ENCODE data around the gene RGS2.

Gene RGS2

GRCh38 chr1:192767798-192768197, 41.0 kb upstream of the RGS2 start:
- Histone ChIP-seq H4K91ac (ENCODE audit: low read depth, low read length, poor library complexity) (no peak overlapping the region), H3K4me2 (ENCODE audit: insufficient read depth, low read length, poor library complexity, severe bottlenecking) (no peak overlapping the region), H2AFZ (ENCODE audit: low read length) (no peak overlapping the region), H3K18ac (ENCODE audit: low read length) (no peak overlapping the region), H3K79me1 (ENCODE audit: low read depth, low read length) (no peaks in the 10 kb centered on the region), H3K4me3 (ENCODE audit: low read length in 2 of 2) (no peak overlapping the region), H2BK120ac (ENCODE audit: low read depth, low read length) (no peak overlapping the region), H3K27ac (replicated peaks; ENCODE audit: low read length) (no peak overlapping the region), H3K9ac (ENCODE audit: low read depth, low read length, poor library complexity) (no peak overlapping the region), H3K23ac (ENCODE audit: low read depth, low read length, poor library complexity) (no peak overlapping the region), H3K4ac (ENCODE audit: low read length) (no peak overlapping the region), H3K36me3 (replicated peaks in 1 of 2; ENCODE audit: control insufficient read depth in 2 of 2, insufficient read depth in 2 of 2, low read length in 2 of 2) (no peaks in the 10 kb centered on the region), H2BK15ac (ENCODE audit: low read length) (no peak overlapping the region), H2BK12ac (ENCODE audit: low read length) (no peak overlapping the region), H3K27me3 (ENCODE audit: control insufficient read depth in 3 of 3, insufficient read depth in 3 of 3, low read depth in 1 of 3, low read length in 3 of 3) (no peaks in the 10 kb centered on the region), H2AK5ac (ENCODE audit: low read depth, low read length) (no peak overlapping the region), H3K9me3 (replicated peaks in 1 of 2; ENCODE audit: control insufficient read depth in 2 of 2, insufficient read depth in 1 of 2, low read depth in 1 of 2, low read length in 2 of 2) (no peaks in the 10 kb centered on the region), H3K4me1 (ENCODE audit: control insufficient read depth in 2 of 2, insufficient read depth in 1 of 2, low read depth in 1 of 2, low read length in 2 of 2) (peaks cover 0 to 4% of the 10 kb centered on the region in 2 donors), H4K8ac (ENCODE audit: low read depth, low read length) (no peak overlapping the region), H3K14ac (ENCODE audit: low read length) (no peak overlapping the region), H2BK5ac (ENCODE audit: low read length) (no peak overlapping the region)
- WGBS, 2 donors (ENCODE audit: extremely low coverage in 2 of 2, insufficient read length in 2 of 2, insufficient replicate concordance in 1 of 2), result no CpG with 5 or more reads among the region's 2 CpGs
- DNase-seq (ENCODE audit: low spot score), result no peak

- Histone ChIP-seq H3K9me3 (replicated peaks in 1 of 2; ENCODE audit: control insufficient read depth in 2 of 2, insufficient read depth in 1 of 2, low read depth in 1 of 2, low read length in 2 of 2) (no peaks in the 10 kb centered on the region), H3K4me2 (ENCODE audit: insufficient read depth, low read length, poor library complexity, severe bottlenecking) (no peak overlapping the region), H3K36me3 (replicated peaks in 1 of 2; ENCODE audit: control insufficient read depth in 2 of 2, insufficient read depth in 2 of 2, low read length in 2 of 2) (no peaks in the 10 kb centered on the region), H3K79me1 (ENCODE audit: low read depth, low read length) (no peaks in the 10 kb centered on the region), H3K4ac (ENCODE audit: low read length) (no peak overlapping the region), H3K4me1 (ENCODE audit: control insufficient read depth in 2 of 2, insufficient read depth in 1 of 2, low read depth in 1 of 2, low read length in 2 of 2) (peaks cover 0 to 4% of the 10 kb centered on the region in 2 donors), H2BK12ac (ENCODE audit: low read length) (no peak overlapping the region), H3K27me3 (ENCODE audit: control insufficient read depth in 3 of 3, insufficient read depth in 3 of 3, low read depth in 1 of 3, low read length in 3 of 3) (no peaks in the 10 kb centered on the region), H3K4me3 (ENCODE audit: low read length in 2 of 2) (no peak overlapping the region), H3K18ac (ENCODE audit: low read length) (no peak overlapping the region), H2AK5ac (ENCODE audit: low read depth, low read length) (no peak overlapping the region), H2BK120ac (ENCODE audit: low read depth, low read length) (no peak overlapping the region), H2BK15ac (ENCODE audit: low read length) (no peak overlapping the region), H2AFZ (ENCODE audit: low read length) (no peak overlapping the region), H3K9ac (ENCODE audit: low read depth, low read length, poor library complexity) (no peak overlapping the region), H3K23ac (ENCODE audit: low read depth, low read length, poor library complexity) (no peak overlapping the region), H4K8ac (ENCODE audit: low read depth, low read length) (no peak overlapping the region), H4K91ac (ENCODE audit: low read depth, low read length, poor library complexity) (no peak overlapping the region), H3K27ac (replicated peaks; ENCODE audit: low read length) (no peak overlapping the region), H3K14ac (ENCODE audit: low read length) (no peak overlapping the region), H2BK5ac (ENCODE audit: low read length) (no peak overlapping the region)
- DNase-seq (ENCODE audit: low spot score), result no peak
Measured at GRCh38 chr1:192768463-192768862, 40.4 kb upstream of the RGS2 start.

GRCh38 chr1:192771341-192771740, 37.5 kb upstream of the RGS2 start:
- no peak overlapping the region for H3K4me3 ChIP-seq (ENCODE audit: low read length in 2 of 2)
- no CpG with 5 or more reads among the region's 4 CpGs for WGBS, 2 donors (ENCODE audit: extremely low coverage in 2 of 2, insufficient read length in 2 of 2, insufficient replicate concordance in 1 of 2)
- H3K4me2 ChIP-seq (ENCODE audit: insufficient read depth, low read length, poor library complexity, severe bottlenecking), result no peak overlapping the region

GRCh38 chr1:192775631-192776030, 33.2 kb upstream of the RGS2 start:
- Histone ChIP-seq H2BK120ac (ENCODE audit: low read depth, low read length) (no peak overlapping the region), H3K4me2 (ENCODE audit: insufficient read depth, low read length, poor library complexity, severe bottlenecking) (no peak overlapping the region), H3K27ac (replicated peaks; ENCODE audit: low read length) (no peak overlapping the region), H4K91ac (ENCODE audit: low read depth, low read length, poor library complexity) (no peak overlapping the region), H3K27me3 (ENCODE audit: control insufficient read depth in 3 of 3, insufficient read depth in 3 of 3, low read depth in 1 of 3, low read length in 3 of 3) (no peaks in the 10 kb centered on the region), H4K8ac (ENCODE audit: low read depth, low read length) (no peak overlapping the region), H3K4me3 (ENCODE audit: low read length in 2 of 2) (no peak overlapping the region), H3K14ac (ENCODE audit: low read length) (no peak overlapping the region), H3K36me3 (replicated peaks in 1 of 2; ENCODE audit: control insufficient read depth in 2 of 2, insufficient read depth in 2 of 2, low read length in 2 of 2) (no peaks in the 10 kb centered on the region), H3K4me1 (ENCODE audit: control insufficient read depth in 2 of 2, insufficient read depth in 1 of 2, low read depth in 1 of 2, low read length in 2 of 2) (no peaks in the 10 kb centered on the region), H3K9me3 (replicated peaks in 1 of 2; ENCODE audit: control insufficient read depth in 2 of 2, insufficient read depth in 1 of 2, low read depth in 1 of 2, low read length in 2 of 2) (no peaks in the 10 kb centered on the region), H2AFZ (ENCODE audit: low read length) (no peak overlapping the region), H3K79me1 (ENCODE audit: low read depth, low read length) (no peaks in the 10 kb centered on the region), H3K4ac (ENCODE audit: low read length) (no peak overlapping the region), H2AK5ac (ENCODE audit: low read depth, low read length) (no peak overlapping the region), H2BK15ac (ENCODE audit: low read length) (no peak overlapping the region), H2BK5ac (ENCODE audit: low read length) (no peak overlapping the region), H3K18ac (ENCODE audit: low read length) (no peak overlapping the region), H3K9ac (ENCODE audit: low read depth, low read length, poor library complexity) (no peak overlapping the region), H2BK12ac (ENCODE audit: low read length) (no peak overlapping the region), H3K23ac (ENCODE audit: low read depth, low read length, poor library complexity) (no peak overlapping the region)
- no CpG with 5 or more reads among the region's 2 CpGs for whole genome bisulfite sequencing, 2 donors (ENCODE audit: extremely low coverage in 2 of 2, insufficient read length in 2 of 2, insufficient replicate concordance in 1 of 2)
- no peak for DNase-seq (ENCODE audit: low spot score)

More at GRCh38 chr1:192771341-192771740, 37.5 kb upstream of the RGS2 start:
- Histone ChIP-seq H3K9ac (ENCODE audit: low read depth, low read length, poor library complexity) (no peak overlapping the region), H3K14ac (ENCODE audit: low read length) (no peak overlapping the region), H3K18ac (ENCODE audit: low read length) (no peak overlapping the region), H4K8ac (ENCODE audit: low read depth, low read length) (no peak overlapping the region), H4K91ac (ENCODE audit: low read depth, low read length, poor library complexity) (no peak overlapping the region), H2AFZ (ENCODE audit: low read length) (no peak overlapping the region), H2BK15ac (ENCODE audit: low read length) (no peak overlapping the region), H3K27me3 (ENCODE audit: control insufficient read depth in 3 of 3, insufficient read depth in 3 of 3, low read depth in 1 of 3, low read length in 3 of 3) (no peaks in the 10 kb centered on the region), H2BK120ac (ENCODE audit: low read depth, low read length) (no peak overlapping the region), H2BK5ac (ENCODE audit: low read length) (no peak overlapping the region), H3K4ac (ENCODE audit: low read length) (no peak overlapping the region), H3K23ac (ENCODE audit: low read depth, low read length, poor library complexity) (no peak overlapping the region), H3K9me3 (replicated peaks in 1 of 2; ENCODE audit: control insufficient read depth in 2 of 2, insufficient read depth in 1 of 2, low read depth in 1 of 2, low read length in 2 of 2) (no peaks in the 10 kb centered on the region), H3K27ac (replicated peaks; ENCODE audit: low read length) (no peak overlapping the region), H2AK5ac (ENCODE audit: low read depth, low read length) (no peak overlapping the region), H3K79me1 (ENCODE audit: low read depth, low read length) (no peaks in the 10 kb centered on the region), H3K36me3 (replicated peaks in 1 of 2; ENCODE audit: control insufficient read depth in 2 of 2, insufficient read depth in 2 of 2, low read length in 2 of 2) (no peaks in the 10 kb centered on the region), H2BK12ac (ENCODE audit: low read length) (no peak overlapping the region), H3K4me1 (ENCODE audit: control insufficient read depth in 2 of 2, insufficient read depth in 1 of 2, low read depth in 1 of 2, low read length in 2 of 2) (peaks cover 0 to 2% of the 10 kb centered on the region in 2 donors)
- no peak for DNase-seq (ENCODE audit: low spot score)

All from neuronal stem cell (in vitro differentiated cells).